ENCODE measurements around the gene ZDHHC11B.

Gene ZDHHC11B

DNA sequence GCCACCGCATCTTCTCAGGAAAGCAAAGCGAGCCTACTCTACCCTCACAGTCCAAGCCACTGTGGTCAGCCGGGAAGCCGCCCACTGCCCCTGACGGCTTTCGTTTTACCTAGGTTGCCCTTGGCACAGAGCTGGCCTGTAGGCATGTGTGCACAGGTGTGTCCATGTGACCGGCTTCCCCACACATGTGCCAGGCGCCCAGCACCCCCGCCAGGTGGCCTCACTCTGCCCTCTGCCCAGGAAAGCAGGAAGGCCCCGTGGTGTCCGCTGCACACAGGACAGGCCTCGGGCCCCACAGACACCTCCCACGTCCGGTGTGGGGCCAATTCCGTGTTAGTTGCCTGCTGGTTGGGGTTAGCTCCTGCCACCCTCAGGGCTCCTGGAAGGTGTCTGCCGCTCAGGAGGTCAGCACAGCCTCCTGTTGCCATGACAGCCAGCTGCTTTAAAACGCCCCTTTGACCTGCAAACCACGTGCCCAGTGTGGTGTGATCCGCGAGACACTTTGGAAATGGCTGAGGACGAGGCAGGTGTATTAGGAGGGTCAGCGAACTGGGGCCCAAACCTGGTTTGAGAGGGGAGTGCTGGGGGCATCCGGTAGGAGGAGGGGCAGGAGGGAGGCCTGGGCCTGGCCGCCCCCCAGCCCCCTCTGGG is 120.1 kb downstream of the ZDHHC11B start:
- Histone ChIP-seq H3K9me3 (ENCODE audit: insufficient read depth, low read length) (no peaks in the 10 kb centered on the region), H3K27me3 (ENCODE audit: insufficient read depth, insufficient read length) (no peaks in the 10 kb centered on the region), H3K36me3 (ENCODE audit: insufficient read depth, insufficient read length, low read length) (peaks cover 77% of the 10 kb centered on the region), H3K4me1 (ENCODE audit: insufficient read depth, insufficient read length) (peaks cover 3% of the 10 kb centered on the region), H3K9ac (ENCODE audit: insufficient read length, low read depth) (no peak overlapping the region), H3K4me3 (ENCODE audit: insufficient read length, low read depth) (no peak overlapping the region)
- TF ChIP-seq YY1 (IDR thresholded peaks at IDR 0.05; ENCODE audit: insufficient read depth, insufficient read length) (no peak), SUZ12 (IDR thresholded peaks at IDR 0.05; ENCODE audit: extremely low read depth, insufficient read depth, insufficient read length) (no peak), ZNF274 (IDR thresholded peaks at IDR 0.05; ENCODE audit: low read depth, low read length) (no peak)
- DNase-seq (ENCODE audit: low read depth, low spot score) = no peak

DNA sequence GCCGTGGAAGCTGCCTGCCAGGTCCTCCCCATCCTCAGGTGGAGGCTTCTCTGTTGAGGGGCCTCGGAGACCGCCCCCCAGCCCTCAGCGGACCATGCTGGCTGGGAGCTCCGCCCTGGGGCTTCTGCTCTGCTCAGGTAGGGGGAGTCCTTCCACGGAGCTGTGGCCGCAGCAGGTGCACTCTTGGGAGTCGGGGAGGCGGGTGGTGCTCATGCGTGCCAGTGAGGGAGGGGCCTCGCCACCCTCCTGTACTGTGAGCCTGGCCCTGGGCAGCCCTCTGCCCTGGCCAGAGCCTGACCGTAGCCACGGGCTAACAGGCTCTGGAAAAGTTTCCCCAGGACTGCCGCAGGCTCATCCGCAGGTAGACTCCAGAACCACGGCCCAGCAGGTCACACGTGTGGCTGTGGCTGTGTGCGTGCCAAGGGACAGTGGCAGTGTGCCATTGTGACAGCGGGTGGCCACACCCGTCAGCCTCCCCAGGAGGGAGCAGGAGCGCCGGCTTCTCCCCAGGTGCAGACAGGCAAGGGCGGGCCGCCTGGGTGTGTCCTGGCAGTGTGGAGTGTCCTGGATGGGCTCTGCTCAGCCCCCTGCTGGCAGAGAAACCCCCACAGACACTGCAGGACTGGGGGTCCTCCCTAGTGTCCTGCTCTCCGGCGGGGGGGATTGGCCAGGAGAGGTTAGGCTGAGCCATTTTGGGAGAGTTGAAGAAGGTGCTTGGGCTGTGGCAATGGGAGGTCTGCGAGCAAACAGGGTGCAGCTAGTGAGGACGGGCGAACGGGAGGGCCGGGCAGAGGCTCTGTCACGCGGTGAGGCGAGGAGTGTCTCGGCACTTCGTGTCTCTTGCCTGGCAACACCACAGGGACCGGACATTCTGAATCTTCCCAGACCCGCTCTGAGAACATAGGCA is 120.8 kb downstream of the ZDHHC11B start:
- Histone ChIP-seq H3K36me3 (ENCODE audit: insufficient read depth, insufficient read length, low read length) (peaks cover 82% of the 10 kb centered on the region), H3K9me3 (ENCODE audit: insufficient read depth, low read length) (no peaks in the 10 kb centered on the region), H3K27me3 (ENCODE audit: insufficient read depth, insufficient read length) (no peaks in the 10 kb centered on the region), H3K9ac (ENCODE audit: insufficient read length, low read depth) (no peak overlapping the region), H3K4me1 (ENCODE audit: insufficient read depth, insufficient read length) (no peaks in the 10 kb centered on the region), H3K4me3 (ENCODE audit: insufficient read length, low read depth) (no peak overlapping the region)
- TF ChIP-seq ZNF274 (IDR thresholded peaks at IDR 0.05; ENCODE audit: low read depth, low read length) (no peak), YY1 (IDR thresholded peaks at IDR 0.05; ENCODE audit: insufficient read depth, insufficient read length) (no peak), SUZ12 (IDR thresholded peaks at IDR 0.05; ENCODE audit: extremely low read depth, insufficient read depth, insufficient read length) (no peak)
- no peak for DNase-seq (ENCODE audit: low read depth, low spot score)

DNA sequence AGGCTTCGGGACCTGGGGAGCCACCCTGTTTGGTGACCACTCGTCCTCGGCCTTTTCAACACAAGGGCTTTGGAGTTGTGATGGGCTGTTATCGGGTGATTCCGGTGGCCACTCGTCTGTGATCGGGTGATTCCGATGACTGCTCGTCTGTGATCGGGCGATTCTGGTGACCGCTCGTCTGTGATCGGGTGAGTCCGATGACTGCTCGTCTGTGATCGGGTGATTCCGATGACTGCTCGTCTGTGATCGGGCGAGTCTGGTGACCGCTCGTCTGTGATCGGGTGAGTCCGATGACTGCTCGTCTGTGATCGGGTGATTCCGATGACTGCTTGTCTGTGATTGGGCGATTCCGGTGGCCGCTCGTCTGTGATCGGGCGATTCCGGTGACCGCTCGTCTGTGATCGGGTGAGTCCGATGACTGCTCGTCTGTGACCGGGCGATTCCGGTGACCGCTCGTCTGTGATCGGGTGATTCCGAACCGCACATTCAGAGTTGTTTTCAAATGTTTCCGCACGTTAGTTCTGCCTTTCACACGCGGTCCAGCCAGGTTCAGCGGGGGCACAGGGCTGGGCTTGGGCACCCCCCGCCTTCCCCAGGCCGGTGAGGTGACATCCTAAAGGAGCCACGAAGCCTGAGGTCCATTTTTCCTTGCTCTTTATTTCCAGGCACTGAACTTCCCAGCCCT is 121.6 kb downstream of the ZDHHC11B start:
- Histone ChIP-seq H3K4me1 (ENCODE audit: insufficient read depth, insufficient read length) (no peaks in the 10 kb centered on the region), H3K4me3 (ENCODE audit: insufficient read length, low read depth) (no peak overlapping the region), H3K27me3 (ENCODE audit: insufficient read depth, insufficient read length) (no peaks in the 10 kb centered on the region), H3K9ac (ENCODE audit: insufficient read length, low read depth) (no peak overlapping the region), H3K9me3 (ENCODE audit: insufficient read depth, low read length) (no peaks in the 10 kb centered on the region), H3K36me3 (ENCODE audit: insufficient read depth, insufficient read length, low read length) (peaks cover 80% of the 10 kb centered on the region)
- no peak for DNase-seq (ENCODE audit: low read depth, low spot score)
- TF ChIP-seq YY1 (IDR thresholded peaks at IDR 0.05; ENCODE audit: insufficient read depth, insufficient read length) = no peak
- no peak for TF ChIP-seq SUZ12 (IDR thresholded peaks at IDR 0.05; ENCODE audit: extremely low read depth, insufficient read depth, insufficient read length)
- no peak for TF ChIP-seq ZNF274 (IDR thresholded peaks at IDR 0.05; ENCODE audit: low read depth, low read length)

DNA sequence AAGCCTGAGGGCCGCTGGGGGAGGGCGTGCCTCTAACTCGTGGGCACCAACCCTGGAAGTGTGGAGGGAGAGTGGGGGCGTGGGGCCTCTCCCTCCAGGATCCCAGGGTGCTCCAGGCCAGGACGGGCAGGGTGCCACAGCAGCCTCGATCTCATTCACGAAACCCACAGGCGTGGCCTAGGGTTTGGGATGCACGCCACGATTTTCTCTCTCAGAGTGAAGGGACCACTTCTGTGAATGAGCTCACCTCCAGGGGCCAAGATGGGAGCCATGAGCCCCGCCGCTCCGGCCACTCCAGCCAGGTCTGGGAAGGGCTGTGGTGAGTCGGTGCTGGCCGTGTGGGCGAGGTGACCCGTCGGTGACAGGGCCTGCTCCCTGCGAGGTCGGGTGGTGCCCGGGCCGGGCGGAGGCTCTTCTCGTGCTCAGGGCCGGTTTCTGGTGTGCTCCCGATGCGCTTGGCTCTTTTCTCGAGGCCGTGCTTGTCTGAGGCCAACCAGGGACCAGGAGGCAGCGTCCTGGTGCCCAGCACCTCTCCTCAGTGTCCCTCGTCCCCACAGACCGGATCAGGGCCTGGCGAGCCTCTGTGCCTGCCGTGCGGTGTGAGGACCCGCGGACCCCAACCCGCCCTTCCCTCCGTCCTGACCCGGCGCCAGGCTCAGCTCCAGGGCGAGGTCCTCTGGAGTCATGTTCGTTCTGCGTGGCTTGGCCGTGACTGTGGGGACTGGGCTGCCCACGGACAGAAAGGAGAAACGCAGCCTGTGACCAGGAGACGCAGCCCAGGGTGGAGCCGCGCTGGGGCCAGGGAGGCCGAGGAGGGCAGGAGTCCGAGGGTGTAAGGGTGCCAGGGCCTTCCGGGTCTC is 122.4 kb downstream of the ZDHHC11B start:
- no peaks in the 10 kb centered on the region for H3K4me1 ChIP-seq (ENCODE audit: insufficient read depth, insufficient read length)
- no peaks in the 10 kb centered on the region for H3K27me3 ChIP-seq (ENCODE audit: insufficient read depth, insufficient read length)
- no peak for TF ChIP-seq YY1 (IDR thresholded peaks at IDR 0.05; ENCODE audit: insufficient read depth, insufficient read length)
- TF ChIP-seq ZNF274 (IDR thresholded peaks at IDR 0.05; ENCODE audit: low read depth, low read length) = no peak
- no peak for TF ChIP-seq SUZ12 (IDR thresholded peaks at IDR 0.05; ENCODE audit: extremely low read depth, insufficient read depth, insufficient read length)
- DNase-seq (ENCODE audit: low read depth, low spot score) = no peak
- H3K4me3 ChIP-seq (ENCODE audit: insufficient read length, low read depth) = no peak overlapping the region
- no peak overlapping the region for H3K9ac ChIP-seq (ENCODE audit: insufficient read length, low read depth)
- no peaks in the 10 kb centered on the region for H3K9me3 ChIP-seq (ENCODE audit: insufficient read depth, low read length)
- H3K36me3 ChIP-seq (ENCODE audit: insufficient read depth, insufficient read length, low read length) = peaks cover 81% of the 10 kb centered on the region

DNA sequence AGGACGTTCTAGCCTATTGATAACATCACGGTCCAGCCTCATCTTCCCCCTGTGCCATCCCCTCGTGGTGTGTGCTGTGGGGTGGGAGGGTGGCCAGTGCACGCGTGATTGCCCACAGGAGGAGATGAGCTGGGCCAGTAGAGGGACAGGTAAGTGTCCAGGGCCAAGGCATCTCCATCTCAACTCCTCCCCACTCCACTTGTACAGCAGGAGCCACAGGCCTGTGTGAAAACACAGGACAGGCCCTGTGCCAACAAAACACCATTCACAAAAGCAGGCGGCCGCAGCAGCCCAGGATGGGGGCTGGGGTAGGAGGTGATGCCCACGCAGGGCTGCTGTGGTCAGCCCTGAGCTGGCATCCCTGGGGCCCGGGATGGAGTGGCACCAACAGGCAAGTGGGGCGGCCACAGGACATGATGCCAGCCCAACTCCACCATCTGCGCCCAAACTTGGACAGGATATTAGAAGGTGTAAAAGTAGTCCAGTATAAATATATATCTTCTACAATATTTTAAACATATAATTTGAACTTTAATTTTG is 124.0 kb downstream of the ZDHHC11B start:
- H3K9me3 ChIP-seq (ENCODE audit: insufficient read depth, low read length) = no peaks in the 10 kb centered on the region
- no peaks in the 10 kb centered on the region for H3K27me3 ChIP-seq (ENCODE audit: insufficient read depth, insufficient read length)
- H3K9ac ChIP-seq (ENCODE audit: insufficient read length, low read depth) = no peak overlapping the region
- peaks cover 80% of the 10 kb centered on the region for H3K36me3 ChIP-seq (ENCODE audit: insufficient read depth, insufficient read length, low read length)
- no peak for DNase-seq (ENCODE audit: low read depth, low spot score)
- no peak overlapping the region for H3K4me3 ChIP-seq (ENCODE audit: insufficient read length, low read depth)
- TF ChIP-seq YY1 (IDR thresholded peaks at IDR 0.05; ENCODE audit: insufficient read depth, insufficient read length) = no peak
- TF ChIP-seq SUZ12 (IDR thresholded peaks at IDR 0.05; ENCODE audit: extremely low read depth, insufficient read depth, insufficient read length) = no peak
- TF ChIP-seq ZNF274 (IDR thresholded peaks at IDR 0.05; ENCODE audit: low read depth, low read length) = no peak
- H3K4me1 ChIP-seq (ENCODE audit: insufficient read depth, insufficient read length) = no peaks in the 10 kb centered on the region
